Measurements from ENCODE around the gene AKAP12.
A peak's percentile ranks its signal among the peaks of the same experiment; 100 is the strongest.

Gene AKAP12

DNA sequence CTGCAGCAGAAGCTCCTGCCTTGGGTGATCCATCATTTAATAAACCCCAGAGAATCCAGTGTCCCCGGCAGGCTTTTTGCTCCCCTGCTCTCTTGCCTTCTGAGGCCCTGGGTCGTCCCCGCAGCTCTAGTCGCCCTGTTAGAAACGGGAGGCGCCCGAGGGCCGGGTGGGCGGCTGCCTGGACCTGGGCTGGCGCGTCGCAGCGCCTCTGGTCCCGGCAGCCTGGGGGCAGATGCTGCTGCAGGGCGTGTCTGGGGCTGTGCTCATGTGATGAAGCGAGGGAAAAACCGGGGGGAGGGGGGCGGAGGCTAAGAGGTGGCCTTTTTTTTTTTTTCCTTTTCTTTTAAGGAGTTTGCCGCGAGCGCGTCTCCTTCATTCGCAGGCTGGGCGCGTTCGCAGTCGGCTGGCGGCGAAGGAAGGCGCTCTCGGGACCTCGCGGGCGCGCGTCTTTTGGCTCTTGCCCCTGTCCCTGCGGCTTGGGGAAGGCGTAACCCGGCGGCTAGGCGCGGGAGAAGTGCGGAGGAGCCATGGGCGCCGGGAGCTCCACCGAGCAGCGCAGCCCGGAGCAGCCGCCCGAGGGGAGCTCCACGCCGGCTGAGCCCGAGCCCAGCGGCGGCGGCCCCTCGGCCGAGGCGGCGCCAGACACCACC lies 394 bp downstream of the AKAP12 start:
- DNase-seq: peak; percentile 56 to 72

DNA sequence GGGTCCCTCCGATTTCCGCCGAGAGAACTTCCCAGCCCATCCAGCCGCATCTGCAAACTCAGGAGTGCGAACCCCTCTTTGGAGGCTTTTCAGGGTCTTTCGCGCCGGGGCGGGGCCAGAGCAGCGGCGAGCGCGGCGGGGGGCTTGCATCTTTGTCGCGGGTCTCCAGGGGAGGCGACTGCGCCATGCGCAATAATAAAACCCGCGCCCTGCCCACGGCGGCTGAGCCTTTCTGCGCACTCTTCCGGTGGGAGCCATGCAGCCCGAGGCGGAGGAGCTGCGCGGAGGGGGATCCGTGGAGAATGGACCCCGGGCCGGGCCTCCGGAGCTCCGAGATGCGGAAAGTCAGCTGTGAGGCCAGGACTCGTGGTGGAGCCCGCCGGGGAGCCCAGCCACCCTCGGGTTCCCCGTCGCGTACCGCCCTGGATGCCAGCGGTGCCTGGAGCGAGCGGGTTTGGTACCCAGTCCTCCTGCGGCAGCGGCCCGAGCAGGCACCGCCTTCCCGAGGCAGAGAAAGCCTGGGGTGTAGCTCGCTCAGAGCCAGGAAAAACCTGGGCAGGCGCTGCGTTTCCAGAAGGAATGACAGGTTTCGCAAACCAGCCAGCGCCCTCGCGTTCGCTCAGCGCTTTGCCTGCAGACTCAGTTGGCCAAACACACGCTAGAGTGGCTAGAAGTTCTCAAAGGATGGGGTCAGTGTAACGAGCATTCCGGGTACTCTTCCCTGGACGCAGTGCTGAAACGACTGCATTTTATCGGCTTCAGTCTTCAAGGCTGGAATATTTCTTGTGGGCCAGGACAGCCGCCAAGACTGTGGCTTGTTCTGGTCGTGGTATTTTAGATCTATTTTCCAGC lies 1.2 kb downstream of the AKAP12 start:
- DNase-seq: peak; percentile 23 to 45

DNA sequence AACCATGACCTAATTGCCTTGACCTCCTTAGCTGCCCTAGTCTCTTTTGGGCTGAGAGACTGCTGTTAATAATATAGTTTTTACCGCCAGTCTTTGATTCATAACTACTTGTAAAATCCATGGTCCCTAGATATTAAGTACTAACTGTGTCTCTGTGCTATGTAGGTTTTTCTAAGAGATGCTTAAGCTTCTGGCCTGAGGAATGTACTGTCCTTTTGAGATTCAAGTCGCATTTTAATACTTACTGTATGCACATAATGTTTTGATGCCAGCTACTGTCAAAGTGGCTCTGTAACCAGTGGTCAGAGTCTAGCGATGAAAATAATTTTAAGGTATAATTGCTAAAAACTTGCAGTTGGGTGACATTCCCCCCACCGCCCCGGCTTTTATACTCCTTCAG lies 2.1 kb downstream of the AKAP12 start:
- no peak for DNase-seq

DNA sequence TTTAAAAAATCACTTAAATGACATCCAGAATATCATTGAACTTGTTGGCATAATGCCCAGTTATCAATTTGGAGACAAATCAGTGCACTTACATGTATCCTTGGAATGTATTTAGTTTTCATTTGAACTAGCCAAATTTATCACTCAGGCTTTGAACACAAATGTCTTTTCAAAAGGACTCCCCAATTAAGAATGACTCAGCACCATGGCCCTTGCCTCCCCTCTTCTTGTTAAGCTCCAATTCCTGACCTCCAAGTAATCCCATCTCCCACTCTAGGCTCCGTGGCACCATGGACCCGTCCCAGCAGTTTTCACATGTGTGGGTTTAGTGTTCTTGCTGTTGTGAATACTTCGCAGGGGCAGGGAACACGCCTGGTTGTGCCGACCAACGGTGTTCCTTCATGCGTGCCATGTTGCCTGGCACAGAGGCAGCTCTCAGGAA lies 2.7 kb downstream of the AKAP12 start:
- DNase-seq: no peak

DNA sequence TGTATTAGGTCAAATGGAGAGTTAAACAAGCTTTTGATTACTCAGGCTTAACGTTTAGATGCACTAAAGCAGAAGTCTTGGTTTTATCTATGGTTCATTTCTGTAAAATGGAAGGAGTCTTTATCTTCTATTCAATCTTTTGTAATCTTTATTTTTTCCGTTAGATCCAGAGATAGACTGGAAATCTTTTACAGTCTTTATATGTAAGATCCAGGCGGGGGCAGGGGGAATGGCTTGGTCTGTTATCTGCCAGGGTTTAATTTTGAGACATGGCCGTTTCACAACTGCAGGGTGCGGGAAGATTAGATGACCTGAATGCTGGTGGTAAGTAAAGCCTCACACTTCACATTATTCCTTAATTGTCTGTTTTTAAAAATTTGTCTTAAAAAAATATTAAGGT lies 3.7 kb downstream of the AKAP12 start:
- no peak for DNase-seq

DNA sequence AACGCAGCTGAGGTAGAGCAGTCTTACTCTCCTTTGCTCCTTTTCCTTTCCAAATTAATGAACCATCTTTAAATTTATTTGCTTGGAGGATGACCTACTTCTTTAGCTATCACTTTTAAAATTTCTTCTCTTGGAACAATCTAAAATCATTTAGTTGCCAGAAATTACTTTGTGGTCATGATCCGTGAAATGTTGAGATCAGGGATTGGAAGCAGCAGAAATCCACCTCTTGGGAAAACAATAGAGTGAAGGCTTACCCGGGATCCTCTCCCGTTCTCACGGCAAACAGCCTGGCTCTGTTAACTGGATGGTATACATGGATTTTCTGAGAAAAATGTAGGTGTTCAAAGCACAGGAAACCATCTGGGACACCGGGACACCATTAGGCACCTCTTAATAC lies 7.7 kb downstream of the AKAP12 start:
- no peak for DNase-seq

DNA sequence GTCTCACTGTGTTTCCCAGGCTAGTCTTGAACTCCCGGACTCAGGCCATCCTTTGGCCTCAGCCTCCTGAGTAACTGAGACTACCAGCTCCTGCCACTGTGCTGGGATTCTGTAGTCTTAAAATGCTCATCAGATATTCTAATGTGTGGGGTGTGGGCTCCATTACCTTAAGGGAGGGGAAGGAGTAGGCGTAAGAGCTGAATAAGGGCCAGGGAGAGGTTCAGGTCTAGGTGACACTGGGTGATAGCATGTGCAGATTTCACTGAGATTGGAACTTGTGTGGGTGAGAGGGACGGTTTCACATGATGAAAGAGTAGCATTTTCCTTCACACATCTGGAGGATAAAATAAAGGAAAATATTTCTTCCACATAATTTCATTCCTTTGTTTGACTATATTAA lies 8.5 kb downstream of the AKAP12 start:
- no peak for DNase-seq

DNA sequence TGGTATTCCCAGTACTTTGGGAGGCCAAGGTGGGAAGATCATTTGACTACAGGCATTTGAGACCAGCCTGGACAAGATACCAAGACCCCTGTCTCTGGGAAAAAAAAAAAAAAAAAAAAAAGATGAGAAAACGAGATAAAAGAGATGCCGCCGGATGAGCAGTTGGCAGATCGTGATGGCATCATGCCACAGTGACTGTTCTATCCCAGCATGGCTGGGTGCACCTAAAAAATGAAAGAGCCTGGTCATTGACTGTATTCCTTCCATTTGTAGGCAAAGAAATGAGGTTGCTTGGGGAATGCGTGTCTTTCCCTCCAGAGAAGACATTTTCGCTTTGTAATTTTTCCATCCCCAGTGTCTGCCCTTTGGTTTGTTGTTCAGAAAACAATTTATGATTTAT lies 12.9 kb downstream of the AKAP12 start:
- no peak for DNase-seq

DNA sequence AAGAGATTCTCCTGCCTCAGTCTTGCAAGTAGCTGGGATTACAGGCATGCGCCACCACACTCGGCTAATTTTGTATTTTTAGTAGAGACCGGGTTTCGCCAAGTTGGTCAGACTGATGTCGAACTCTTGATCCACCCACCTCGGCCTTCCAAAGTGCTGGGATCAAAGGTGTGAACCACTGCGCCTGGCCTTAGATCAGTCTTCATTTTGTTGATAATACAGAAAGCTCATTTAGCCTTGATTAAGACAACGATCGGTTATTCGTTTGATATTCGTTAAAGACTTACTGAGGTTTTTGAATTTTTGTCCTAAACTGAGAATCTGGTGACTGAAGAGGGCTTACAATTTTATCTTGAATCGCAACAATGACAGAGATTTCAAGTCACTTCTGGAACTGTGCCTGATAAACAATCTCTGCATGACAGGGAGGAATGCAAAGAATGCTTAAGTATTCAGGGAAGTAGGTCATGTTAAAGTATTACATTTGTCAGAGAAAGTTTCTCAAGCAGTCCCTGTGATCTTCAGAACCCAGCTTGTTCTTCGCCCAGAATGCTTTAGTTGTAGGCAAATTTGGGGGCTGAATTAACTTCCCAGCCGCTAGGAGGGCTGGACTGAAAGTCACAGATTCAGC lies 14.8 kb downstream of the AKAP12 start:
- DNase-seq: peak in 1 of 2 experiments; percentile 32

DNA sequence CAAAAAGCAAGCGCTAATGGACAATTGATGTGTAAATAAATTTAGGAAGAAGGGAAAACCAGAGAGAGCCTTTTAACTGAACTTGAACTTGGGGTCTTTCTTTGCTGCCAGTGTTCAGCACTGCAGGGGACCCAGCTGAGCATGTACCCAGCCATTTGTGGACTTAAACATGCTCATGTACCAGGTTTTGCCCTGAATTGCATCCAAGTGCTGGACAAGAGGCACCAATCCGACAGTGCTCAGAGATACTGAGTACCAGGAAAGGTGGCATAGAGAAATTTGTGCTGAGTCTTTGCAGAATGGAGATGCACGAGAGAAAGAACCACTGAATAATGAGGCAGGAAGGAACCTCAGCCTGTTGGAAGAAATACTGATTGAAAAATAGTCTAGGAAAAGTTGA lies 16.0 kb downstream of the AKAP12 start:
- DNase-seq: no peak

DNA sequence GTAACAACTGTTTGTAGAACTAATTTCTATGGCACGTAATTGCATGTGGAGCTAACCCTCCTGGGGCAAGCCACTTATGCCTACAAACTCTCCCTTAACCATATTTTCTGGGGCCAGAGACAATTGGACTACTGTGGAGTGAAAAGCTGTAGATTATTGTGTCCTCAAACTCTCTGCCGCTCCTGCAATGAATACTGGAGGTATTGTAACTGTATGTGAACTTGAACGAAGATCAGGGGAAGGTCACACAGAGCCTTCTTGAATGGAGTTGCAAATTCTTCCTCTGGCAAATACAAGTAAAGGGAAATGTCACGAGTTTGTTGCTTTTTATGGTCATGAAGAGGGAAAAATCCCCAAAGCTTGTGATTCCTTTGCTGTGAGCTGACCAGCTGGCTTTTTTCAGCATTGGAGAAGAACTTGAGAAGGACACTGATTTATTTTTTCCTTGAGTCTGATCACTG lies 18.2 kb downstream of the AKAP12 start:
- DNase-seq: no peak

DNA sequence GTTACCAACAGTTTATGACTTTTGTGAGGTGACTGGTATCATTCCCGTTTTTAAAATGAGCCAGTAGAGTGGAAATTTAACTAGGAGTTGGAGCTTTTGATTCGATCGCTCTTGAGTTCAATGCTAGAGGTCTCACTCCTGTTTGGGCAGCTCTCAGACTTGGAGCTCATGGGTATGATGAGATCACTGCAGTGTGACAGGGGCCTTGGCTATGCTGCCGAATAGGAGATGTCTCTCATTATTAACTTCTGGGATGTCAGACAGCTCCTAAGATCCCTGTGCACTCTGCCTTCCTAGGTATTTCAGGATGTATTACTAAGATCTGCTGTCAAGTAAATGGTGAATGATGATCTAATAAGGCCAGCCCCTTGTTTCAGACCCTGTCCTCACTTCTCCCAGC lies 20.4 kb downstream of the AKAP12 start:
- DNase-seq: no peak

DNA sequence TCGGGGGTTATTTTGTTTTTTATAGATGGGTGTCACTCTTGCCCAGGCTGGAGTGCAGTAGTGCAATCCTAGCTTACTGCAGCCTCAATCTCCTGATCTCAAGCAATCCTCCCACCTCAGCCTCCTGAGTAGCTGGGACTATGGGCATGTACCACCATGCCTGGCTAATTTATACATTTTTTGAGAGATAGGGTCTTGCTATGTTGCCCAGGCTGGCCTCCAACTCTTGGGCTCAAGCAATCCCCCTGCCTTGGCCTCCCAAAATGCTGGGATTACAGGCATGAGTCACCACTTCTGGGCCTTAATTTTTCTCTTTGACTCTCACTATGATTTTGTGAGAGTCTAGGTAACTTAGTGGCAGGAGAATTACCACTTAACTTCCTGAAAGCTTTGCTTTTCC lies 23.3 kb downstream of the AKAP12 start:
- DNase-seq: no peak

DNA sequence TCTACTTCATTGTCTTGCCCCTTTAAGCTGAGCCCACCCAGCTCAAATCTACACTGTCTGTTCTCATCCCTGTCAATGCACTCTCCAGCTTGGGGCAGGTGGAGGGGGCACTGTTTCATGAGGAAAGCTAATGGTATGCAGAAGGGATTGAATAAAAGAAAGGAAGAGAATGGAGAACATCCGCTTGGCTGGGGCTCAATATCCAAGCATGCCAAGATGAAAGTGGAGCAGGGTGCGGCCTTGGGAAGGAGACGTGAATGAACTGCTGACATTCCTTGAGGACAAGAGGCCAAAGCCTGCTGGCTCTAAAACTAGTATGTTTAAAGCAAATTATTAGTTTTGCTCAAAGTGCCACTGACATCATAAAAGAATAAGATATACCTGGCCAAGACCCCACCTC lies 24.2 kb downstream of the AKAP12 start:
- no peak for DNase-seq

DNA sequence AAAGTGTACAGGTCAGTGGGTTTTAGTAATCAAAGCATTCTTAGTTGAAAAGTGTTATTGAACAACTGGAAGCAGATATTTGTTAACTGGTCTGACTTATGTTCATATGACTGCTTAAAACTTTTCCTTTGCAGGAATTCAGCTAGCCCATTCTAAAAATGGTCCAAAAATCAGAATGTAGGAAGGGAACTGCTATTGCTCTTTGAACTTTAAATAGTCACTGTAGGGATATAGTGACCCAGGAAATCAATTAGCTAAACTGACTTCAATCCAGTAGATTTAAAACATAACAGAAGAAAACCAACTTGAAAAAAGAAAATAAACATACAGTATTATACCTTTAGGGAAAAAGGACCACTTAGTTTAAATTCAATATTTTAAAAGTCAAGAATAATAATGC lies 25.5 kb downstream of the AKAP12 start:
- DNase-seq: no peak

DNA sequence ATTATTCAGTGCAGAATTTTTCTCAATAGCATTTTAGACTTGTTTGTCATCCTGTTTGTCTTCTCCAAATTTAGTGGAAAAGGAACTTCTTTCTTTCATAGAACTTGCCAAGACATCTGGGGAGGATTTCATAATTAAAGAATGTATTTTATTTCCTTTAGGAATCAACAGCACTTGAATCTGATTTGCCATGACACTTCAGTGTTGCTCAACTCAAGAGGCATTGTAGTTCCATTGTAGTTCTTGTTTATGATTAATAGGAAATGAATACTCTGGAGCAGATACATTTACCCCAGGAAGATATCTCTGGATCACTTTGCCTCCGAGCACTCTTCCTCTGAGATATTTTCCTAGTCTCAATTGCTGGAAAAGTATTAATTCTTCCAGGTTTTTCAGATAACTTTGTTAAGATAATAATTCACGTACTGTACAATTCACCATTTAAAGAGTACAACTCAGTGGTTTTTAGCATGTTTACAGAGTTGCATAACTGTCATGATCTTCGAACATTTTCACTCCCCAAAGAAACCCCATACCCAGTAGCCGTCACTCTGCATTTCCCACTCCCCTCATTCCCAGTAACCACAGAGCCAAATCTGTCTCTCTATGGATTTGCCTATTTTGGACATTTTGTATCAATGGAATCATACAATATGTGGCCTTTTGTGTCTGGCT lies 29.7 kb downstream of the AKAP12 start:
- no peak for DNase-seq

DNA sequence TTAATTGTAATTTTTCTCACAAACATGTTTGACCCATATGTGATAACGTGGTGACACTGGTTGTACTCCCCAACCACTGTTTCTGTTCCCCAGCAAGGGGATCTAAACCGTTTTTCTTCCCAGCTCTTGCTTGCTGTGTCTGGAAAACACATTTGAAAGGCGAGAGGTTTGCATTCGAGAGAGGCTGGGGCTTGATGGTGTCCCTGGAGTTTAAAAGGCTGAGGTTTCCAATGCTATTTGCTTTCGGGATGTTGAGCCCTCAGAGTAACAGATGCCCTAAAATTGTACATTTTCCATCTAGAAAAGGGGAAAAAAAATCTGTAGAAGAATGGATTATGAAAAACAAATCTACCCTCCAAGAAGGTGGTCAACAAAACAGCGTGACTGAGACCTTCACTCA lies 35.4 kb downstream of the AKAP12 start:
- no peak for DNase-seq

DNA sequence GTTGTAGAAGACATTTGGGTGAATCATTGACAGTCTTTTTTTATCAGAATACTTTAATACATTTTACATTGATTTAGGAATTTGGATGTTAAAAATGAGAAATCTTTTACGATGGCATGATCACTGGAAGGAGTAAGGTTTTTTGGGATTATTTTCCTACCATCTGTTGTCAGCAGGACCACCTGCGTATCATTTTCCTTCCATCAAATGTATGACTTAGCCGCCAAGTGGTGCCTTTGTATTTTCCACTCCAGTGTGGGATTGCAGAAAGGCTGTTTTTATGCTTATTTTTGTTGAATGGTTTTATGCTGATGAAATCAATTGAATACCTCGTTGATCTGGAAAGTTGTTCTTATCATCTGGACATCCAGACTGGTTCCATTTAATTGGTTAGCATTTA lies 35.8 kb downstream of the AKAP12 start:
- no peak for DNase-seq

DNA sequence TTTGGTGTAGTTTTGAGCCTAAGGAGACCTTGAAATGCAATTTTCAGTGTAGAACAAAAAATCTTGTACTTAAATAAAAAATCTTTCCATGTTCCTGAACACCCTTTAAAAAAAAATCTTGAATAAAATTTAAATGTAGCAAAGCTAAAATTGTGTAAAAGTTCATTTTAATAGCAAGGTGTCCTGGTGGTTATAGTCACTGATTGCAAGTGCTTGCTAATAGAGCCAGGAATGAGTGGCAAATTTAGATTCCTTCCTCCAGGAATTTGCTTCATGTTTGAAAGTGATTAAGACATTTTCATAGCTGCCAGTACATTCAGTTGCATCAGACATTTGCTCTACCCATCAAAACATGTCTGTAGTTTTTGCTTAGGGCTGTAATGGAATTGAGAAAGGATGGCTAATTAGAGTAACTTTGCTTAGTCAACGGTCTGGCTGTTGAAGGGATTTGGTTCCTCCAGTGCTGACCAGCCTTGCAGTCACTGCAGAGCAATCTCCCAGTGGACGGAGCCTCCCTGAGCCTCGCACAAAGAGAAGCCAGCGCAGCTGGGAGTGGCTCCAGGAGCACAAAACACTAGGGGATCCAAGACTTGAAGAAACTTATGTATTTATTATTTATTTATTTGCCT lies 36.5 kb downstream of the AKAP12 start:
- no peak for DNase-seq

DNA sequence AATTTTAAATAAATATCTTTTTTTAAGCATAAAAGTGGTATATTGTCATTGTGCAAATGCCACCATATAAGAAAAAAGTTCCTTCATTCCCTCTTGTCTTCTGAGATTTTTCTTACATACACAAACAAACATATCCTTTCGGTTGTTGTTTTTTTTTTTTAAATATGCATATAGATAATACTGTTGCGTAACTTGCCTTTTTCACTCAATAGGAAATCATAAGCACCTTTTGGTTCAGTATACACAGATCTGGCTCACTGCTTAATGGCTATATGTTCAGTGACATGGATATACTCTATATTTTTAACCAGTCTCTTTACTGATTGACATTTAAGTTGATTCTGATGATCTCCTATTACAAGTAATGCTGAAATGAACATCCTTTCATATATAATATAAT lies 40.1 kb downstream of the AKAP12 start:
- no peak for DNase-seq

DNA sequence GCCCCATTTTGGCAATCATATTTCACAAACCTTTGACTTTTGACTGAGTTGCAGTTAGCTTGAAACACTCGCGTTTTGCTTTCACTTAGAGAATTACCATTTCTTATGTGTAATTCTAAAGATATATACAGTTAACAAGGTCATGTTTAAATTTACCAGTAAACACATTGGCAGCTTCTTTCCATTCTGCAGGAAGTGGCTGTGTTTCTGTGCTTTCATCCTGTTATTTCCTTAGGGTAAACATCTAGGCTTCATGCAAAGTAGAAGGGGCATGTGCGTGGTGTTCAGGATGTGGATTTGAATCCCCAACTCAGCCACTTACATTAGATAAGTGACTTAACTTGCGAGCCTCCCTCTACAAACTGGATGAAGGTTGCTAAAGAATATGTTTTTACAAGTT lies 41.1 kb downstream of the AKAP12 start:
- no peak for DNase-seq

DNA sequence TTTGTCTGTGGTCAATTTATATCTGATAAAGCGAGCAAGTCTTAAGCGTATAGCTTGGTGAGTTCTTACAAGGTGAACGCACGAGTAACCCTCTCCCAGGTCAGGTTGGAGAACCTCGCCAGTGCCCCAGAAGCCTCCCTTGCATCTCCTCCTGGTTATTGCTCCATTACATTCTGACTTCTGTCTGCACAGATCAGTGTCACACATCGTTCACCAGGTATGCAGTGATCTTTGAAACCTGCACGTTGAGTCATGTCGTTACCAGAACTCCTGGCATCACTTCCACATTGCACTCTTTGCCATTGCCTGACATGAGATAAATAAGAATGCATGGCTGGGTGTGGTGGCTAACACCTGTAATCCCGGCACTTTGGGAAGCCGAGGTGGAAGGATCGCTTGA lies 44.2 kb downstream of the AKAP12 start:
- no peak for DNase-seq

DNA sequence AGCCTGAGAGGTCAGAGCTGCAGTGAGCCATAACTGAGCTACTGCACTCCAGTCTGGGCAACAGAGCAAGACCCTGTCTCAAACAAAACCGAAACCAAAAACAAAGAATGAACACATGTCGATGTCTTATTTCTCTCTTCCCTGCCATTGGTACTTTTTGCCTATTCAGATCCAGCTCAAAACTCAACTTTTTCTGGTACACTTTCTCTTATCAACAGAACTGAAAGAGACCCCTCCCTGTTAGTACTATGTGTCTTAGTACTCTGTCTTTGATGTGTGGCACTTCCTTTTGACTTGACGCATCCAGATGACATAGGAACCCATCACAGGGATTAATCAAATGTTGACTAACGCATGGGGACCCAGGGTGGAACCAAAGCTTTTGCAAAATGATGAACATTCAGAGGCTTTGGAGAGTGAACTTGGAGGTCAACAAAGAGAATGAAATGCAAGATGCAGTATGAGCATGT lies 44.8 kb downstream of the AKAP12 start:
- DNase-seq: no peak
